ENCODE measurements around the gene NMNAT1. TPM values are rescaled to one million over a fixed set of nuclear protein-coding genes. Genes with fewer than 3 reads are reported as not detected.

NMNAT1 gene
- total RNA-seq, 1 experiment from 2014 or later, result 8.6 TPM

- Histone ChIP-seq H3K79me2 (ENCODE audit: insufficient read depth, low read length) (peaks cover 7% of the 10 kb centered on the region; the same call in 1 of the 2 replicates), H3K27me3 (ENCODE audit: insufficient read depth, low read length) (no peaks in the 10 kb centered on the region), H4K20me1 (ENCODE audit: insufficient read depth) (no peaks in the 10 kb centered on the region), H3K9me2 (ENCODE audit: insufficient read depth) (no peaks in the 10 kb centered on the region), H3K9ac (ENCODE audit: low read length) (no peak overlapping the region), H3K36me3 (ENCODE audit: control insufficient read depth in 1 of 2, insufficient read depth in 2 of 2, low read length in 2 of 2) (no peaks in the 10 kb centered on the region), H3K9me3 (ENCODE audit: control insufficient read depth in 1 of 2, insufficient read depth in 1 of 2, low read depth in 1 of 2, low read length in 2 of 2) (no peaks in the 10 kb centered on the region), H3K4me3 (replicated peaks in 1 of 2; ENCODE audit: low read depth in 1 of 2, low read length in 2 of 2) (no peak overlapping the region), H3K27ac (ENCODE audit: low read depth, low read length) (no peak overlapping the region), H3K4me2 (ENCODE audit: low read length) (no peak overlapping the region), H2AFZ (ENCODE audit: low read depth, low read length, poor library complexity, severe bottlenecking) (no peak overlapping the region), H3K4me1 (ENCODE audit: control insufficient read depth in 1 of 2, insufficient read depth in 2 of 2, low read length in 2 of 2) (peaks cover 10 to 41% of the 10 kb centered on the region in 2 experiments)
- CTCF ChIA-PET, result interaction anchor here (0.6 kb wide), 1 partner anchor 14 kb away, joined by 3 read pairs; no protein-coding TSS in a partner anchor
- no peak for DNase-seq (ENCODE audit: low read depth, low spot score)
- ATAC-seq, result no peak
- RAD21 ChIA-PET (ENCODE audit: low non-redundant PET in 1 of 2, low total read pairs in 2 of 2, uncharacterized antibody in 2 of 2, unreplicated experiment in 2 of 2), result no interaction called here
- BruUV-seq (replicated peaks), result no TSS peak
- TF ChIP-seq MAX (IDR thresholded peaks at IDR 0.05) (no peak), SP1 (IDR thresholded peaks at IDR 0.05; ENCODE audit: low read depth) (no peak), TCF7L2 (IDR thresholded peaks at IDR 0.05; ENCODE audit: borderline replicate concordance, extremely low read depth, insufficient read depth, insufficient read length) (no peak), CEBPB (IDR thresholded peaks at IDR 0.05; ENCODE audit: low read depth) (no peak), ATF3 (IDR thresholded peaks at IDR 0.05) (no peak), SRF (IDR thresholded peaks at IDR 0.05; ENCODE audit: low read depth) (no peak), EZH2phosphoT487 (IDR thresholded peaks at IDR 0.05; ENCODE audit: borderline replicate concordance) (no peak), EZH2 (IDR thresholded peaks at IDR 0.05) (no peak), ZBTB33 (IDR thresholded peaks at IDR 0.05; ENCODE audit: extremely low read depth, insufficient replicate concordance, low read length) (no peak), FOSL1 (IDR thresholded peaks at IDR 0.05; ENCODE audit: low read depth) (no peak), RAD21 (IDR thresholded peaks at IDR 0.05; ENCODE audit: low read depth) (no peak), ZNF274 (IDR thresholded peaks at IDR 0.05; ENCODE audit: low read depth, low read length) (no peak), JUND (IDR thresholded peaks at IDR 0.05) (no peak), CBX3 (IDR thresholded peaks at IDR 0.05; ENCODE audit: low read depth) (no peak), CTCF (IDR thresholded peaks at IDR 0.05 in 2 of 3, conservative IDR thresholded peaks at IDR 0.05 in 1 of 3; ENCODE audit: borderline replicate concordance in 1 of 3, insufficient read depth in 1 of 3, low read depth in 2 of 3, low read length in 2 of 3) (no peak), POLR2A (IDR thresholded peaks at IDR 0.05; ENCODE audit: borderline replicate concordance, extremely low read depth, insufficient read depth, insufficient read length) (no peak)
- POLR2A ChIA-PET, result no interaction called here
- intact Hi-C loops (cut with micrococcal nuclease), result no loop called here
These were observed 38.7 kb upstream of the NMNAT1 start for GRCh38 chr1:9904596-9904995.

All from HCT116 (cell line).